IPS-18a (cell line): Measurements from ENCODE around the gene DUS2.

ENCODE experiments used
- H3K27ac ChIP-seq: one replicate; pipeline ENCODE4 v1.5.1; 2013; ENCODE audit warnings: low read length
- H3K27me3 ChIP-seq: one replicate; pipeline ENCODE4 v1.6.1; 2013; ENCODE audit warnings: mild to moderate bottlenecking, low read length; ENCODE audit not compliant: control insufficient read depth, insufficient read depth
- H3K36me3 ChIP-seq: one replicate; pipeline ENCODE4 v1.6.1; 2013; ENCODE audit warnings: low read depth, low read length; ENCODE audit not compliant: control insufficient read depth
- H3K4me1 ChIP-seq: one replicate; pipeline ENCODE4 v1.6.1; 2013; ENCODE audit warnings: low read depth, low read length; ENCODE audit not compliant: control insufficient read depth
- H3K4me3 ChIP-seq: one replicate; pipeline ENCODE4 v1.5.1; 2013; ENCODE audit warnings: low read length
- H3K9ac ChIP-seq: one replicate; pipeline ENCODE4 v1.6.1; 2013; ENCODE audit warnings: mild to moderate bottlenecking, low read length, moderate library complexity
- H3K9me3 ChIP-seq: one replicate; pipeline ENCODE4 v1.6.1; 2013; ENCODE audit warnings: low read depth, low read length; ENCODE audit not compliant: control insufficient read depth

DUS2 gene

DNA sequence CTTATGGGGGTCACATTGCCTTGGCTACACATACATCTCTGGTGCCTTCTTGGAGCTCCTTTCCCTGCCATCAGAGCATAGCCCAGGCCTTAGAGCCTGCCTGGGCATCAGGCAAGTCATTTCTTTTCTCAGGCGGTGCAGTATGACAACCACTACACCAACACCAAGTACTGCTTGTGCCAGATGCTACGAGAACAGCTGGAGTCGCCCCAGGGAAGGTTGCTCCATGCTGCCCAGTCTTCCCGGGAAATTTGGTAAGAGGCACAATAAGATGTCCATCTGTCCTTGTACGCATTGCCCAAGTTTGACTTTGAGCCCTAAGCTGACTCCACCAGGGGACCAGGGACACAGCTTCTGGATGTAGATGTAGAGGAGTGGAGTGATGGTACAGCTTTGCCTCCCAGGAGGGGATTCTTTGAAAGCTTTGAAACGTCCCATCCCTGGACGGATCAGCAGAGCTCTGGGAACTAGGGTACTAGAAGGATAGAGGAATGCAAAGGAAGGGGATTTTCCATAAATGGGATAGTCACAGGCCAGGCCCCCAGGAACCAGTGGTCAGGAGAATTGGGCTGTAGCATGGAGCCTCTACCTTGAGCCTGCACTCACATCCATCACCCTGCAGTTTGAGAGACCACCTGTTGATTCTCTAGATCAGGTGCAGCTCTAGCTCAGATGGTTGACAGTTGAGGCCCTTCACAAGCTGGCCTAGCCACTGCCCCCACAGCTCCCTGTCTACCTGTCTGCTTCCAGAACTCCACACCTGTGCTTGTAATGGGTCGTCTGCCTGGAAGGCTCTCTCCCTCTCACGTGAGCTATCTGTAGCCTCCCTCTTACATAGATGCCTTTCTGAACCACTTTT lies 51.0 kb downstream of the DUS2 start:
- Histone ChIP-seq H3K9ac (no peak overlapping the region), H3K36me3 (peaks cover 51% of the 10 kb centered on the region), H3K27ac (no peak overlapping the region), H3K27me3 (no peaks in the 10 kb centered on the region), H3K4me3 (no peak overlapping the region), H3K9me3 (no peaks in the 10 kb centered on the region), H3K4me1 (no peaks in the 10 kb centered on the region)

DNA sequence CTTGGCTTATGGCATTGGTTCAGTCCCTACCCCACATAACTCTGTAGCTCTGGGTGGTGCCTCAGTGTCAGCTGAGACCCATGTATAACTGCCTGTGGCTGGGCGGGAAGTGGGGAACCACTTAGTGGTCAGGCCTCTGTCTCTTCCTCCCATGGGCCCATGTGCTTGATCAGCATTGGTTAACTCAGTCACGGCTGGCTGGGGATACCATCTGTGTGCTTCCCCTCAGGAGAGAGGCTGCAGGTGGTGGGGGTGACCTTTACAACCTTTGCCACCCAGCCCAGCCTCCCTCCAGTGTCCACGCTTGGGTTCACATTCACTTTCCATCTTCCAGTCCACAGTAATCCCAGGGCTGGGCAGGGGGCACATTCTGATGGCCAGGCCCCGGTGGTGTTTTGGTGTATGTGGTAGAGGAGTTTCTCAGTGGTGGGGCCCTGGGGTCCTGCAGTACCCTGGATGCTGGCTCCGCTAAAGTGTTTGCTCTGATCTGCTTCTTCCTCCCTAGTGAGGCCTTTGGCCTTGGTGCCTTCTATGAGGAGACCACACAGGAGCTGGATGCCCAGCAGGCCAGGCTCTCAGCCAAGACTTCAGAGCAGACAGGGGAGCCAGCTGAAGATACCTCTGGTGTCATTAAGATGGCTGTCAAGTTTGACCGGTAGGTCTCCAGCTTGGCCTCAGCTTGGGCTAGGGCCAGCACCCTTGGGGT lies 51.9 kb downstream of the DUS2 start:
- Histone ChIP-seq H3K27ac (no peak overlapping the region), H3K27me3 (no peaks in the 10 kb centered on the region), H3K9me3 (no peaks in the 10 kb centered on the region), H3K36me3 (peaks cover 51% of the 10 kb centered on the region), H3K9ac (no peak overlapping the region), H3K4me1 (no peaks in the 10 kb centered on the region), H3K4me3 (no peak overlapping the region)

DNA sequence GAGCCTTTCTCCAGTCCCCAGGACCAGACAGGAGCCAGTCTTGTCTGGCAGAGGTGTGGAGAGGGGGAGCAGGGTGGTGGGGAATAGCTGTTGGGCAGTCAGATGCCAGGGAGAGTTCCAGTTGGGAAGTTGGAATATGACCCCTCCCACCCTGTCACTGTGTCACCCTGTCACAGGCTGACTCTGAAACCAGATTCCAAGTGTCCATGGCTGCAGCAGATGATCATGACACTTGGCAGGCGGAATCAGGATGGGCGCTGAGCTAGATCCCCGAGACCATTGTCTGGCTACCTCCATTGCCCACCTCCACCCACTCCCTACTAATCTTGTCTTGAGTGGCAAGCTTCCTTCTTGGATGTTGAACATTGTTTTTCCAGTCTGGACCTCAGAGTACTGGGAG lies 52.9 kb downstream of the DUS2 start:
- Histone ChIP-seq H3K36me3 (peaks cover 46% of the 10 kb centered on the region), H3K4me3 (no peak overlapping the region), H3K27ac (no peak overlapping the region), H3K27me3 (no peaks in the 10 kb centered on the region), H3K9ac (no peak overlapping the region), H3K4me1 (no peaks in the 10 kb centered on the region), H3K9me3 (no peaks in the 10 kb centered on the region)

DNA sequence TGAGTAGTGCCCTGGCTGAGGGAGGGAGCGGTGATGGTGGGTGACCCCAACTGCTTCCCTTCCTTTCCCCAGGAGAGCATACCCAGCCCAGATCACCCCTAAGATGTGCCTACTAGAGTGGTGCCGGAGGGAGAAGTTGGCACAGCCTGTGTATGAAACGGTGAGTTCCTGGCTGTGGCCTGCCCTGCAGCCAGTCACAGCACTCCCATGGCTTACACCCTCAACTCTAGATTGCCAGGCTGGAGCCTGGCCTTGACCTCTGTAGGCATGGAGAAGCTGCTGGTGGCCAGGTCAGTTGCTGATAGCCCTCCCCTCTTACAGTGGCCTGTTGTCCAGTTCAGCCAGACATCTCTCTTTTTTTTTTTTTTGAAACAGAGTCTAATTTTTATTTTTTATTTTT lies 53.5 kb downstream of the DUS2 start:
- Histone ChIP-seq H3K36me3 (peaks cover 42% of the 10 kb centered on the region), H3K4me3 (no peak overlapping the region), H3K4me1 (no peaks in the 10 kb centered on the region), H3K9me3 (no peaks in the 10 kb centered on the region), H3K27ac (no peak overlapping the region), H3K9ac (no peak overlapping the region), H3K27me3 (no peaks in the 10 kb centered on the region)

DNA sequence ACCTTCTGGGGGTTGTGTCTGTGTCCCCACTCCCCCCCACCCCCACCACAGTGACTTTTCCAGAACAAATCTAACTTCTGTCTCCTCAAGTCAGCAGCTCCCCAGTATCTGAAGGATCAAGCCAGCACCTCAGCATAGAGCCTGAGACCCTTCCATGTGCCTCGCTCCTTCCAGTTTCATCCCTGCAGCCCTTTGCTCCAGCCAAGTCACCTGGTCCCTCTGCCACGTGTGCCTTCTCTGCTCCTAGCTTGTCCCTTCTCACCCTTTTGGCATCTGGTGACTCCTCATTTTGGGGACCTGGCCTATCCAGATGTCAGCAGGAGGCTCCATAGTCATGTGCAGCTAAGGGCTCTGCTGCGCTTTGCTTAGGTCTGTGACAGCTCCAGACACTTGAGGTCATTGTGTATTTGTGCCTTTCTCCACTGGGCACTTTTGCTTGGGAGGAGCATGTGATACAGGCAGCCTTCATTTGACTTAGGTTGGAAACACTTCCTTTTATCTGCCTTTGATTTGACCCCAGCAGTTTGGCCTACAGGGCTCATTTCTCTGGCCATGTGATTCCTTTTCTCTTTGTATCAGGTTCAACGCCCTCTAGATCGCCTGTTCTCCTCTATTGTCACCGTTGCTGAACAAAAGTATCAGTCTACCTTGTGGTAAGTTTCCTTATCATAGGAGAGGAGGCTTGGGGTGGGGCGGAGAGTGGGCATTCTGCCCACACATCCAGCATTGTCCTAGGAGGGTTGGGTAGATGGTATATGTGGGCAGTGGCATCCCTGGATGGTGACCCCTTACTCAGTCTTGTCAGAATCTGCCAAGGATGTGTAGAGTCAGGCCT lies 55.0 kb downstream of the DUS2 start:
- no peak overlapping the region for H3K4me3 ChIP-seq
- no peaks in the 10 kb centered on the region for H3K27me3 ChIP-seq
- H3K36me3 ChIP-seq, result peaks cover 33% of the 10 kb centered on the region
- no peak overlapping the region for H3K27ac ChIP-seq
- H3K9ac ChIP-seq, result no peak overlapping the region
- H3K4me1 ChIP-seq, result no peaks in the 10 kb centered on the region
- no peaks in the 10 kb centered on the region for H3K9me3 ChIP-seq

DNA sequence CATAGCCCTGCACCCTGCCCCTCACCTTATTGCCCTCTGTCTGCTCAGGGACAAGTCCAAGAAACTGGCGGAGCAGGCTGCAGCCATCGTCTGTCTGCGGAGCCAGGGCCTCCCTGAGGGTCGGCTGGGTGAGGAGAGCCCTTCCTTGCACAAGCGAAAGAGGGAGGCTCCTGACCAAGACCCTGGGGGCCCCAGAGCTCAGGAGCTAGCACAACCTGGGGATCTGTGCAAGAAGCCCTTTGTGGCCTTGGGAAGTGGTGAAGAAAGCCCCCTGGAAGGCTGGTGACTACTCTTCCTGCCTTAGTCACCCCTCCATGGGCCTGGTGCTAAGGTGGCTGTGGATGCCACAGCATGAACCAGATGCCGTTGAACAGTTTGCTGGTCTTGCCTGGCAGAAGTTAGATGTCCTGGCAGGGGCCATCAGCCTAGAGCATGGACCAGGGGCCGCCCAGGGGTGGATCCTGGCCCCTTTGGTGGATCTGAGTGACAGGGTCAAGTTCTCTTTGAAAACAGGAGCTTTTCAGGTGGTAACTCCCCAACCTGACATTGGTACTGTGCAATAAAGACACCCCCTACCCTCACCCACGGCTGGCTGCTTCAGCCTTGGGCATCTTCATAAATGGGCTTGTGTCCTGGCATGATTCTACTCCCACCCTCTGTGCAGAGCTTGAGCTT lies 55.8 kb downstream of the DUS2 start:
- Histone ChIP-seq H3K4me1 (peaks cover 6% of the 10 kb centered on the region), H3K36me3 (peaks cover 30% of the 10 kb centered on the region), H3K9ac (no peak overlapping the region), H3K9me3 (no peaks in the 10 kb centered on the region), H3K4me3 (no peak overlapping the region), H3K27ac (no peak overlapping the region), H3K27me3 (no peaks in the 10 kb centered on the region)

DNA sequence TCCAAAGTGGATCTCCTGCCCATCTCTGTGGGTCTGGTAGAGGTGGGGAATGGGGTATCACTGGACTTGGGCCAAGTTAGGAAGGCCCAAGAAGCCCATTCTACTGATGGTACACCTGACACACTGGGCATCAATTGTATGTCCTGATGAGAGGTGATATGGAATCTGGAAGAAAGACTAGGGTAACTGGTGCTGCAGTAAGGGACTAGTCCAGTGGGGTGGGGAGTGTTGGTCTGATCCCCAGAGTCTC lies 56.2 kb downstream of the DUS2 start:
- Histone ChIP-seq H3K9ac (no peak overlapping the region), H3K36me3 (peaks cover 26% of the 10 kb centered on the region), H3K27ac (no peak overlapping the region), H3K27me3 (no peaks in the 10 kb centered on the region), H3K4me1 (peaks cover 9% of the 10 kb centered on the region), H3K9me3 (no peaks in the 10 kb centered on the region), H3K4me3 (no peak overlapping the region)

DNA sequence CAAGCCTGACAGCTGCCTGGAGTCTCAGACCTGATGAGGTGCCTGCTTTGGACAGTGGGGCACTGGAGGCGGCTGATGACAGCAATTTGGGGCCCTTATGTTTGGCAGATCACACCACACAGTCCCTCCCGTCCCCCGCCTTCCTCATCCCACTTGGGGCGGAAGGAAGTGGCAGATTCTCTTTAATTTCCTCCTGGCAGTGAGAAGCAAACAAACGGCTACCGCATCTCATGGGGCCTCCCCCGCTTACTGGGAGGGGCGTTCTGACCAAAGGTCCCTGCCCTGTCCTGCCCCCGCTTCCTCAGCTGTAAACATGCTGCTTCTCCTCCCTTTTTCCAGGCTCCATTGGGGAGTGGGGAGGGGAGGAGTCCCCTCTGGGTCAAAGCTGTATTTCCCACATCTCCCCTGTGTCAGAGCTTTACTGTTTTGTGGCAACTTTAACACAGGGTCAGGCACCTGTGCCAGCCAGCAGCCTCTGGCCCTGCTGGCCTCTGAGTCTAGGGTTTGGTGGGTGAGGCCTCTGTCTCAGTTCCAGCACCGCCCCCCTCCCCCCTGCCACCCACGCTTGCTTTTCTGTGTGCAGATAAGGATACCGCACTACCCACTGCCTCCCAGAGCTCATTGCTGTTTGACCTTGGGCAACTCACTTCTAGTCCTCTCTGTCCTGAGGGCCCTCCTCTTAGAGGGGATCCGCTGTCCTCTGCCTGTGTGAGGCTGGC lies 56.7 kb downstream of the DUS2 start:
- H3K4me3 ChIP-seq, result no peak overlapping the region
- H3K4me1 ChIP-seq, result peaks cover 9% of the 10 kb centered on the region
- H3K27ac ChIP-seq, result no peak overlapping the region
- no peaks in the 10 kb centered on the region for H3K9me3 ChIP-seq
- no peaks in the 10 kb centered on the region for H3K27me3 ChIP-seq
- peaks cover 25% of the 10 kb centered on the region for H3K36me3 ChIP-seq
- no peak overlapping the region for H3K9ac ChIP-seq

DNA sequence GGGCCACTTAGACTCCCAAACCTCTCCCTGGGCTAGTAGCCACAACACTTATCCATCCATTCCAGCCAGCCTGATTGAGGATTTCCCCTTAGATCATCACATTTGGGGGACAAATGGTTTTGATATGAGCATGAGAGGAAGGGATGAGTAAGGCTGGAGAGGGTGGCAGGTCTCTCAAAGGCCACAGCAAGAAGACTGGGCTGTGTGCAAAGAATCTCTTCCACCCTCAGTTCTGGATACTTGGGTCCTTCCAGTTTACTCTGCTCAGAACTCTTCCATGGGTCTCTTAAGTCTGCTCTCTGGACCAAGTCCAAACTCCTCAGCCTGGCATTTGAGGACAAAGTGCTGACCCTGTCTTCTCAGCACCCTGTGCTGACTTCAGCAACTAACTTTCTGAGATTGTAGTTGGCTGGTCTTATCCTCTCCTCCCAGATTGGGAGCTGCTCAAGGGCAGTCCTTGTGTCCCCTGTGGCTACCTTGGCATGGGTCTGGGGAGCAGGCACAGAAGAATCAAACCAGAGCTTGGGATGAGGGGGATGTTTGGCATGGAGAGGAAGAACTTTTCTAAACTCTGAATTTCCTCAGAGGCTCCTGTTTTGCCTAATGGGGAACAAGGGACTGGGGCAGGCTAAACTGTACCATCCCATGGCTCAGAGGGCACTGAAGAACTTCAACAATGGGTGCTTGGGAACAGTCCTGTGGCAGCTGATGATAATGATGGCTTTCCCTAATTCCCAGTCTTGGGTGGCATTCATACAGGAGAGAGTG lies 59.0 kb downstream of the DUS2 start:
- H3K27me3 ChIP-seq, result no peaks in the 10 kb centered on the region

DNA sequence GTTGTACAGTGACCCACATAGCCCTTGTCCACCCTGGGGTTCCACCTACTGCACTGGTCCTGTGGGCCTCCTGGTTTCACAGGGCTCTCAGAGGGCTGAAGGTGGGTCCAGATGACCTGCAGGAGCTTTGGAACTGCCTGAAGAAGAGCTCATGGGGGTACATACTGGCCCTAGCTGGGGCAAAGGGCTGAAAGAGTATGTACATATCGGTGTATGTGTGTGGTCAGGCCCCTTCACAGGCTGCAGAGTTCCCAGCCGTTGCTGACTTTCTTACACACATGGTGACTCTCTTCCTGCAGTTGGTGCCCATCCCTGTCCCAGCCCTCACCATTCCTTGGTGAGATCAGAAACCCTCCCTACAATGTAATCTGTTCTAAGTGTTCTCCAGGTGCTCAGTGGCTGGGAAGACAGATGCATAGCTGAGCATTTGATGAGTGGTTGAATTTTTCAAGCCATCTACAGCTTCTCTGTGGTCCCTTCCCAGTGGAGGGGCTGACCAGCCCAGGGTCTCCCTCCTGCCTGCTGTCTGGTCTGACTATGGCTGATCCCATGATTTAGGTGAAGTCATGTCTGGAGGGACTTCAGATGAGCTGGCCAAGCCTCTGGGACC lies 59.6 kb downstream of the DUS2 start:
- Histone ChIP-seq H3K9me3 (no peaks in the 10 kb centered on the region), H3K4me3 (no peak overlapping the region), H3K36me3 (peaks cover 7% of the 10 kb centered on the region), H3K4me1 (peaks cover 9% of the 10 kb centered on the region), H3K27ac (no peak overlapping the region), H3K9ac (no peak overlapping the region), H3K27me3 (no peaks in the 10 kb centered on the region)

More for the DNA sequence above, 59.0 kb downstream of the DUS2 start:
- Histone ChIP-seq H3K4me1 (peaks cover 9% of the 10 kb centered on the region), H3K36me3 (peaks cover 10% of the 10 kb centered on the region), H3K4me3 (no peak overlapping the region), H3K27ac (no peak overlapping the region), H3K9me3 (no peaks in the 10 kb centered on the region), H3K9ac (no peak overlapping the region)
